Left lung (tissue), 10 donors: ENCODE measurements around the gene MYBPC2. TPM values are rescaled to one million over a fixed set of nuclear protein-coding genes. Genes with fewer than 3 reads are reported as not detected.

ENCODE experiments used
- ATAC-seq: fragments of 200-7000 bp; cut with Tn5 transposase; one replicate; pipeline ENCODE4 v1.9.1; 2020; ENCODE audit warnings: moderate library complexity
- DNase-seq, 4 donors: peaks; one replicate each; pipeline ENCODE4 v3.0.0-alpha.2; 2013 to 2020
- H3K27ac ChIP-seq, 2 donors: fragments of 200-600 bp; sonication (generic) in 1 of 2; one replicate each; pipeline versions ENCODE4 v1.5.0 to v1.8.0; 2020 to 2021
- H3K27me3 ChIP-seq, 2 donors: fragments of 200-600 bp; sonication (generic) in 1 of 2; one replicate each; pipeline versions ENCODE4 v1.5.0 to v1.8.0; 2020 to 2021
- H3K36me3 ChIP-seq, 2 donors: fragments of 200-600 bp; sonication (generic) in 1 of 2; one replicate each; pipeline versions ENCODE4 v1.5.0 to v1.8.0; 2020 to 2021
- H3K4me1 ChIP-seq, 2 donors: fragments of 200-600 bp; one replicate each; pipeline ENCODE4 v1.8.0; 2021
- H3K4me3 ChIP-seq, 2 donors: fragments of 200-600 bp; sonication (generic) in 1 of 2; one replicate each; pipeline versions ENCODE4 v1.5.0 to v1.8.0; 2020 to 2021; ENCODE audit warnings: mild to moderate bottlenecking in 1 of 2
- H3K9me3 ChIP-seq, 2 donors: fragments of 200-600 bp; sonication (generic) in 1 of 2; one replicate each; pipeline versions ENCODE4 v1.5.0 to v1.8.0; 2020 to 2021
- CTCF ChIP-seq, 2 donors: fragments of 200-600 bp; sonication (generic) in 1 of 2; IDR thresholded peaks; one replicate each; pipeline versions ENCODE4 v1.5.0 to v1.8.0; 2021; ENCODE audit warnings: antibody characterized with exemption in 2 of 2
- intact Hi-C, 2 donors: fragments of 100-400 bp; cut with DNase I; formaldehyde crosslinking; loops; one replicate each; pipeline versions ENCODE4 v1.11.2 to v1.14.2; 2022
- polyA plus RNA-seq, 6 donors: library from polyadenylated mRNA; unstranded; fragments of 120-200 nt; gene quantifications; one replicate each; pipeline ENCODE4 v1.2.1, GENCODE V29; 2013; ENCODE audit not compliant: insufficient read length in 6 of 6
- total RNA-seq, 2 donors: library from RNA; stranded (reverse); fragmentation: NEBNext Ultra II Directional; extraction: Animal tissue kit (Norgen Biotek cat#: 25700); gene quantifications; one replicate each; pipeline ENCODE4 v1.2.1, GENCODE V29; 2021
- donor health status: DM: no; HTN: yes; CAD: no.
- donor health status: DM: no; HTN: no; CAD: no.

The MYBPC2 gene
- total and polyA plus RNA-seq, 8 donors: 0.06 to 0.70 (median 0.21) TPM; not detected in 2

- Histone ChIP-seq H3K4me3 (no peak overlapping the region), H3K4me1 (peaks cover 0 to 32% of the 10 kb centered on the region in 2 donors), H3K27me3 (peaks cover 18 to 43% of the 10 kb centered on the region in 2 donors), H3K36me3 (peaks cover 0 to 11% of the 10 kb centered on the region in 2 donors), H3K9me3 (no peaks in the 10 kb centered on the region), H3K27ac (no peak overlapping the region)
- DNase-seq (no peak), ATAC-seq (no peak)
- intact Hi-C loops: loop anchor here in 1 of 2 donors (10.0 kb wide), 1 partner anchor 52 kb away; the partner anchor contains the start of gene NAPSA
- TF ChIP-seq CTCF (IDR thresholded peaks at IDR 0.05): no peak
Measured at GRCh38 chr19:50416034-50416977, 16.4 kb upstream of the MYBPC2 start.

GRCh38 chr19:50417111-50418081, 15.3 kb upstream of the MYBPC2 start:
- no peak for ATAC-seq
- no peak for DNase-seq
- intact Hi-C loops: loop anchor here in 1 of 2 donors (10.0 kb wide), 1 partner anchor 53 kb away; the partner anchor contains the start of gene NAPSA
- Histone ChIP-seq H3K27ac (no peak overlapping the region), H3K27me3 (peaks cover 18 to 54% of the 10 kb centered on the region in 2 donors), H3K9me3 (no peaks in the 10 kb centered on the region), H3K4me3 (no peak overlapping the region), H3K4me1 (peaks cover 0 to 32% of the 10 kb centered on the region in 2 donors), H3K36me3 (peaks cover 0 to 8% of the 10 kb centered on the region in 2 donors)
- no peak for TF ChIP-seq CTCF (IDR thresholded peaks at IDR 0.05)

GRCh38 chr19:50418176-50419021, 14.3 kb upstream of the MYBPC2 start, which contains the start of gene SPIB:
Gene SPIB (plus strand): TSS chr19:50418938. CDS start chr19:50418963, 25 bp downstream.
- Histone ChIP-seq H3K4me1 (peaks cover 0 to 32% of the 10 kb centered on the region in 2 donors), H3K4me3 (no peak within 1 kb of the TSS), H3K36me3 (peaks cover 0 to 4% of the 10 kb centered on the region in 2 donors), H3K27ac (no peak within 1 kb of the TSS), H3K27me3 (peaks cover 18 to 62% of the 10 kb centered on the region in 2 donors), H3K9me3 (no peaks in the 10 kb centered on the region)
- ATAC-seq (no peak), DNase-seq (peak in 1 of 4 donors; percentile 23)
- no peak for TF ChIP-seq CTCF (IDR thresholded peaks at IDR 0.05)
- intact Hi-C loops: loop anchor here in 1 of 2 donors (10.0 kb wide), 1 partner anchor 54 kb away; the partner anchor contains the start of gene NAPSA

- DNase-seq (no peak), ATAC-seq (no peak)
- Histone ChIP-seq H3K4me1 (peaks cover 0 to 32% of the 10 kb centered on the region in 2 donors), H3K36me3 (no peaks in the 10 kb centered on the region), H3K27me3 (peaks cover 18 to 66% of the 10 kb centered on the region in 2 donors), H3K9me3 (no peaks in the 10 kb centered on the region), H3K4me3 (no peak overlapping the region), H3K27ac (no peak overlapping the region)
- no peak for TF ChIP-seq CTCF (IDR thresholded peaks at IDR 0.05)
- intact Hi-C loops: loop anchor here in 1 of 2 donors (10.0 kb wide), 1 partner anchor 54 kb away; the partner anchor contains the start of gene NAPSA
Measured at GRCh38 chr19:50419022-50419579, 13.6 kb upstream of the MYBPC2 start.
